Thoracic aorta (tissue), 2 donors: Measurements from ENCODE around the gene ADGRG3. TPM values are rescaled to one million over a fixed set of nuclear protein-coding genes. Genes with fewer than 3 reads are reported as not detected.
"Not testable (repeated sequence)": the region's sequence is repeated elsewhere in the genome, so short reads cannot be mapped to it uniquely, and the experiment has no call there.

Experiments used
- ATAC-seq: fragments of 150-250 bp; one replicate; pipeline ENCODE4 v1.8.0; 2017; ENCODE audit warnings: low read depth; ENCODE audit not compliant: insufficient number of reproducible peaks, low FRiP score
- DNase-seq: peaks from one replicate; pipeline ENCODE4 v3.0.0-alpha.2; 2020; ENCODE audit warnings: low spot score
- H3K27ac ChIP-seq, 2 donors: fragments of 200-600 bp; sonication (generic); 1 replicate in 1 of 2; 2 replicates in 1 of 2; pipeline ENCODE4 v1.5.1; 2016; ENCODE audit warnings: mild to moderate bottlenecking in 2 of 2, moderate library complexity in 2 of 2
- H3K27me3 ChIP-seq: fragments of 200-600 bp; sonication (generic); replicated peaks from 2 replicates; pipeline ENCODE4 v1.6.0; 2016; ENCODE audit warnings: mild to moderate bottlenecking; ENCODE audit not compliant: insufficient read depth
- H3K36me3 ChIP-seq: fragments of 200-600 bp; sonication (generic); one replicate; pipeline ENCODE4 v1.5.1; 2016
- H3K4me1 ChIP-seq, 2 donors: fragments of 200-600 bp; sonication (generic); 1 replicate in 1 of 2; 2 replicates in 1 of 2; pipeline versions ENCODE4 v1.5.1 to v1.6.0; 2016; ENCODE audit warnings: low read depth in 2 of 2, mild to moderate bottlenecking in 1 of 2; ENCODE audit not compliant: control insufficient read depth in 1 of 2
- H3K4me3 ChIP-seq: fragments of 200-600 bp; sonication (generic); 2 replicates; pipeline ENCODE4 v1.5.1; 2016; ENCODE audit warnings: mild to moderate bottlenecking
- H3K9me3 ChIP-seq: fragments of 200-600 bp; sonication (generic); 2 replicates; pipeline ENCODE4 v1.5.1; 2016
- total RNA-seq, 2 donors: library from RNA; depleted of rRNA; stranded (reverse); fragments of >200 nt; gene quantifications; one replicate each; pipeline versions ENCODE4 v1.1.0 to v1.2.3, GENCODE V29; 2016
- TF ChIP-seq, protein P1 (sequence below): fragments of 200-600 bp; sonication (generic); IDR thresholded peaks from one replicate; pipeline ENCODE4 v1.5.1; 2019; ENCODE audit warnings: antibody characterized with exemption

ADGRG3 gene
- total RNA-seq, 2 donors from 2014 or later: 0.41 to 5.1 TPM

DNA sequence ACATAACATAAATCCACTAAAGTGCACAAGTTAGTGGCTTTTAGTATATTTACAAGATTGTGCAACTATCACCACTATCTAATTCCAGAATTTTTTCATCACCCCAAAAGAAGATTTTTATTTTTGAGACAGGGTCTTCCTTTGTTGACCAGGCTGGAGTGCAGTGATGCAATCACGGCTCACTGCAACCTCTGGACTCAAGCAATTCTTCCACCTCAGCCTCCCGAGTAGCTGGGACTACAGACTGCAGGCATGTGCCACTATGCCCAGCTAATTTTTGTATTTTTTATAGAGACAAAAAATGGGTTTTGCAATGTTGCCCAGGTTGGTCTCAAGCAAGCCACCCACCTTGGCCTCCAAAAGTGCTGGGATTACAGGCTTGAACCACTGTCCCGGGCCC lies 41.6 kb downstream of the ADGRG3 start:
- no peaks in the 10 kb centered on the region for H3K27me3 ChIP-seq
- H3K4me1 ChIP-seq: no peaks in the 10 kb centered on the region
- no peak for DNase-seq
- no peak overlapping the region for H3K27ac ChIP-seq
- TF ChIP-seq, protein P1, sequence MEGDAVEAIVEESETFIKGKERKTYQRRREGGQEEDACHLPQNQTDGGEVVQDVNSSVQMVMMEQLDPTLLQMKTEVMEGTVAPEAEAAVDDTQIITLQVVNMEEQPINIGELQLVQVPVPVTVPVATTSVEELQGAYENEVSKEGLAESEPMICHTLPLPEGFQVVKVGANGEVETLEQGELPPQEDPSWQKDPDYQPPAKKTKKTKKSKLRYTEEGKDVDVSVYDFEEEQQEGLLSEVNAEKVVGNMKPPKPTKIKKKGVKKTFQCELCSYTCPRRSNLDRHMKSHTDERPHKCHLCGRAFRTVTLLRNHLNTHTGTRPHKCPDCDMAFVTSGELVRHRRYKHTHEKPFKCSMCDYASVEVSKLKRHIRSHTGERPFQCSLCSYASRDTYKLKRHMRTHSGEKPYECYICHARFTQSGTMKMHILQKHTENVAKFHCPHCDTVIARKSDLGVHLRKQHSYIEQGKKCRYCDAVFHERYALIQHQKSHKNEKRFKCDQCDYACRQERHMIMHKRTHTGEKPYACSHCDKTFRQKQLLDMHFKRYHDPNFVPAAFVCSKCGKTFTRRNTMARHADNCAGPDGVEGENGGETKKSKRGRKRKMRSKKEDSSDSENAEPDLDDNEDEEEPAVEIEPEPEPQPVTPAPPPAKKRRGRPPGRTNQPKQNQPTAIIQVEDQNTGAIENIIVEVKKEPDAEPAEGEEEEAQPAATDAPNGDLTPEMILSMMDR: no peak
- no peaks in the 10 kb centered on the region for H3K36me3 ChIP-seq
- ATAC-seq: no peak
- no peaks in the 10 kb centered on the region for H3K9me3 ChIP-seq
- no peak overlapping the region for H3K4me3 ChIP-seq

DNA sequence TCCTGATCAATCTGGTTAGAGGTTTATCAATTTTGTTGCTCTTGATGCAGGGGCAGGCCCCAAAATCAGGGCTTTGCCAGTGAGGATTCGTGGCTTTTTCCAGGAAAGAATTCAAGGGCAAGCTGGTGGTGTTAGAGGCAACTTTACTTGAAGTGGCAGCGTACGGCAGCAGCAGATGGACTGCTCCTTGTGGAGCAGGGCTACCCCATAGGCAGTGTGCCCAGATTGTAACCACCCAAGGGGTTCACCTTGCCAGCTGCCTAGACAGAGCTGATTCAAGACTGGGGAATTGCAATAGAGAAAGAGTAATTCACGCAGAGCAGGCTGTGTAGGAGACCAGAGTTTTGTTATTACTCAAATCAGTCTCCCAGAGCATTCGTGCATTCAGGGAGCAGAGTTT lies 43.2 kb downstream of the ADGRG3 start:
- Histone ChIP-seq H3K27ac (no peak overlapping the region), H3K9me3 (no peaks in the 10 kb centered on the region), H3K27me3 (no peaks in the 10 kb centered on the region), H3K4me1 (no peaks in the 10 kb centered on the region), H3K4me3 (no peak overlapping the region), H3K36me3 (no peaks in the 10 kb centered on the region)
- DNase-seq: no peak
- no peak for ATAC-seq
- TF ChIP-seq, protein P1: no peak

DNA sequence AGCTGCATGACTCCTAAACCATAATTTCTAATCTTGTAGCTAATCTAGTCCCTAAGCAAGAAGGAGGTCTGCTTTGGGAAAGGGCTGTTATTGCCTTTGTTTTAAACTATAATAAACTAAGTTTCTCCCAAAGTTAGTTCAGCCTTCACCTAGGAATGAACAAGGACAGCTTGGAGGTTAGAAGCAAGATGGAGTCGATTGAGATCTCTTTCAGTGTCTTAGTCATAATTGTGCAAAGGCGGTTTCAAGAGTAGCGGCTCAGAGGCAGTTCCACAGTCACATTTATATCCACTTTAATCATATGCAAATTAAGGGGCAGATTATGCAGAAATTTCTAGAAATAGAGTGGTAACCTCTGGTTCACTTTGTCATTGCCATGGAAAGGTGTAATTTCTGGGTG lies 43.9 kb downstream of the ADGRG3 start:
- no peaks in the 10 kb centered on the region for H3K9me3 ChIP-seq
- no peak overlapping the region for H3K27ac ChIP-seq
- ATAC-seq (no peak), DNase-seq (no peak)
- H3K27me3 ChIP-seq: no peaks in the 10 kb centered on the region
- no peak overlapping the region for H3K4me3 ChIP-seq
- TF ChIP-seq, protein P1: no peak
- H3K4me1 ChIP-seq: no peaks in the 10 kb centered on the region
- H3K36me3 ChIP-seq: no peaks in the 10 kb centered on the region

DNA sequence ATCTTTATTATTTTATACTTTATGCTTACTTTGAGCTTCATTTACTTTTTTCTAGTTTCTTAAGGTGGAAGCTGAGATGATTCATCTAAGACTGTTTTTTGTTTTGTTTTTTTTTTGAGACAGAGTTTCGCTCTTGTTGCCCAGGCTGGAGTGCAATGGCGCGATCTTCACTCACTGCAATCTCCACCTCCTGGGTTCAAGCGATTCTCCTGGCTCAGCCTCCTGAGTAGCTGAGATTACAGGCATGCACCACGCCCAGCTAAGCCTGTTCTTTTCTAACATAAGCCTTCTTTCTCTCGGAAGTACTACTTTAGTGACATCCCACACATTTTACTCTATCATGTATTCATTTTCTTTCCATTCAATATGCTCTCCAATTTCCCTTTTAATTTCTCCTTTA lies 44.5 kb downstream of the ADGRG3 start:
- not testable (repeated sequence) for H3K36me3 ChIP-seq, H3K27ac ChIP-seq, H3K9me3 ChIP-seq, ATAC-seq, H3K27me3 ChIP-seq, DNase-seq, H3K4me3 ChIP-seq, H3K4me1 ChIP-seq

DNA sequence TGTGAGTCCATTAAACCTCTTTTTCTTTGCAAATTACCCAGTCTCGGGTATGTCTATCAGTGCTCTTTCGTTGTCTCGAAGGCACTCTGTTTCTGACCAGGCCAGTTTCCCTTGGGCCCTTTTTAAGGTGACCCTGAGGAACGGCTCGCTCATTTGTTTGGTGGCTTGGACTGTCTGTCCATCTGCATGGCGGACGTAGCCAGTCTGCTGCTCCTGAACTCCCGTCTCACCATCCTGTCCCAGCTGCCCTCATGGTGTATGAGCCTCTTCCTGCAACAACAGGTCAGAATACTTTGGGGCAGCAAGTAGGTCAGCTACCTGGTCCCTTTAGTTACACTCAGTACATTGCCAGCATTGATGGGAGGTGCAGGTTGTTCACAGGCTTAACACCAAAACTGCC lies 45.5 kb downstream of the ADGRG3 start:
- no peak overlapping the region for H3K4me3 ChIP-seq
- DNase-seq (no peak), ATAC-seq (no peak)
- H3K36me3 ChIP-seq: no peaks in the 10 kb centered on the region
- no peaks in the 10 kb centered on the region for H3K27me3 ChIP-seq
- no peaks in the 10 kb centered on the region for H3K4me1 ChIP-seq
- H3K9me3 ChIP-seq: no peaks in the 10 kb centered on the region
- no peak overlapping the region for H3K27ac ChIP-seq
- TF ChIP-seq, protein P1: no peak

DNA sequence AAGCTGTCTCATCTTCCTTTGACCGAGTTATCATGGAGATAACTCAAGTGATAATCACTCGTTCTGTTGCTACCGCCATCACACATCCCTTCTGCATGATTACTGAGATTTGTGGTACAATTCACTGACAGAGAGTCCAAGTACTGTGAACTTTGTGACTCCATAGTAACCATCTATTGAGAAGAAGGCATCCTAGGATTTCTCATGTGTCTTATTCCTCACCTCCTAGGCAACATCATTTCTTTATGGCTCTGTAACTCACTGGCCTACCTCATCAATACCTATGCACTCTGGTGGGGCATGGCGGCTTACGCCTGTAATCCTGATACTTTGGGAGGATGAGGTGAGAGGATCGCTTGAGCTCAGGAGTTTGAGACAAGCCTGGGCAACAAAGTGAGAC lies 45.9 kb downstream of the ADGRG3 start:
- no peak overlapping the region for H3K27ac ChIP-seq
- H3K4me1 ChIP-seq: no peaks in the 10 kb centered on the region
- H3K4me3 ChIP-seq: no peak overlapping the region
- DNase-seq (no peak), ATAC-seq (no peak)
- H3K36me3 ChIP-seq: no peaks in the 10 kb centered on the region
- H3K27me3 ChIP-seq: no peaks in the 10 kb centered on the region
- no peaks in the 10 kb centered on the region for H3K9me3 ChIP-seq
- TF ChIP-seq, protein P1: no peak
